HepG2 (cell line): ENCODE data around the gene CDH23. TPM values are rescaled to one million over a fixed set of nuclear protein-coding genes. Genes with fewer than 3 reads are reported as not detected.

ENCODE experiments used
- AHR ChIP-seq: IDR thresholded peaks from 2 replicates; pipeline ENCODE4 v1.6.1; 2018; ENCODE audit warnings: missing genetic modification reagents, missing compliant biosample characterization
- ATF3 ChIP-seq: sonication (generic); formaldehyde crosslinking; IDR thresholded peaks from 2 replicates; pipeline ENCODE4 v1.4.0; 2020; ENCODE audit warnings: missing genetic modification reagents
- DNMT1 ChIP-seq: sonication (generic); formaldehyde crosslinking; IDR thresholded peaks from 2 replicates; pipeline ENCODE4 v1.5.1; 2020; ENCODE audit warnings: mild to moderate bottlenecking, missing genetic modification reagents
- EED ChIP-seq: sonication (generic); formaldehyde crosslinking; IDR thresholded peaks from 2 replicates; pipeline ENCODE4 v1.5.0; 2020; ENCODE audit warnings: mild to moderate bottlenecking, missing genetic modification reagents
- FIP1L1 ChIP-seq: fragments of 200-400 bp; formaldehyde crosslinking; IDR thresholded peaks from 2 replicates; pipeline ENCODE4 v1.6.1; 2018; ENCODE audit warnings: low read depth, mild to moderate bottlenecking, low read length, moderate library complexity, borderline replicate concordance; ENCODE audit not compliant: insufficient read depth
- FOSL2 ChIP-seq: sonication (generic); formaldehyde crosslinking; IDR thresholded peaks from 2 replicates; pipeline ENCODE4 v1.4.0; 2020; ENCODE audit warnings: missing genetic modification reagents
- GATAD1 ChIP-seq: IDR thresholded peaks from 2 replicates; pipeline ENCODE4 v1.6.1; 2016; ENCODE audit warnings: missing genetic modification reagents, missing compliant biosample characterization
- HMG20A ChIP-seq: IDR thresholded peaks from 2 replicates; pipeline ENCODE4 v1.6.1; 2016; ENCODE audit warnings: borderline replicate concordance
- HMGXB3 ChIP-seq: sonication (generic); formaldehyde crosslinking; IDR thresholded peaks from 2 replicates; pipeline ENCODE4 v1.4.0; 2020; ENCODE audit warnings: missing genetic modification reagents, borderline replicate concordance
- KDM5A ChIP-seq: fragments of 200-600 bp; sonication (generic); IDR thresholded peaks from 2 replicates; pipeline ENCODE4 v1.7.0; 2018; ENCODE audit warnings: antibody characterized with exemption, mild to moderate bottlenecking, low read length, borderline replicate concordance
- KLF11 ChIP-seq: IDR thresholded peaks from 2 replicates; pipeline ENCODE4 v1.6.1; 2016; ENCODE audit warnings: missing compliant biosample characterization
- MAX ChIP-seq: IDR thresholded peaks from 2 replicates; pipeline ENCODE4 v1.6.1; 2012; ENCODE audit warnings: inconsistent platforms
- MTA1 ChIP-seq: sonication (generic); formaldehyde crosslinking; IDR thresholded peaks from 2 replicates; pipeline ENCODE4 v1.4.0; 2020; ENCODE audit warnings: missing genetic modification reagents, mild to moderate bottlenecking, borderline replicate concordance
- PHF5A ChIP-seq: IDR thresholded peaks from one replicate; pipeline ENCODE4 v1.6.1; 2018; ENCODE audit warnings: low read depth, missing genetic modification reagents; ENCODE audit not compliant: unreplicated experiment
- PHF8 ChIP-seq: sonication (generic); formaldehyde crosslinking; IDR thresholded peaks from 2 replicates; pipeline ENCODE4 v1.5.0; 2020; ENCODE audit warnings: missing genetic modification reagents
- RFX5 ChIP-seq: IDR thresholded peaks from 2 replicates; pipeline ENCODE4 v1.6.1; 2011; ENCODE audit warnings: low read depth, low read length, improper control_type of control experiment
- SP1 ChIP-seq, 2 experiments: fragments of 450-650 bp in 1 of 2; sonication (generic) in 1 of 2; formaldehyde crosslinking in 1 of 2; IDR thresholded peaks; 2 replicates each; pipeline versions ENCODE4 v1.4.0 to v1.6.1; 2016 to 2020; ENCODE audit warnings: missing genetic modification reagents in 1 of 2
- TEAD3 ChIP-seq: optimal IDR thresholded peaks from 2 replicates; pipeline ENCODE3; 2016; ENCODE audit warnings: borderline replicate concordance
- XRCC5 ChIP-seq: fragments of 200-400 bp; formaldehyde crosslinking; optimal IDR thresholded peaks from 2 replicates; pipeline ENCODE3; 2017; ENCODE audit warnings: mild to moderate bottlenecking, low read length
- ZBTB20 ChIP-seq: sonication (generic); formaldehyde crosslinking; IDR thresholded peaks from 2 replicates; pipeline ENCODE4 v1.8.1; 2023; ENCODE audit warnings: missing genetic modification reagents, low read depth, mild to moderate bottlenecking, borderline replicate concordance
- ZBTB7B ChIP-seq: sonication (generic); formaldehyde crosslinking; IDR thresholded peaks from 2 replicates; pipeline ENCODE4 v1.4.0; 2020; ENCODE audit warnings: missing genetic modification reagents
- ZNF282 ChIP-seq: fragments of 450-650 bp; IDR thresholded peaks from 2 replicates; pipeline ENCODE4 v1.6.1; 2018; ENCODE audit not compliant: partially characterized antibody
- ZNF512 ChIP-seq: sonication (generic); formaldehyde crosslinking; IDR thresholded peaks from 2 replicates; pipeline ENCODE4 v1.4.0; 2020; ENCODE audit warnings: mild to moderate bottlenecking, missing genetic modification reagents
- ZNF644 ChIP-seq: IDR thresholded peaks from 2 replicates; pipeline ENCODE4 v1.6.1; 2016; ENCODE audit warnings: low read depth
- ZSCAN31 ChIP-seq: sonication (generic); formaldehyde crosslinking; IDR thresholded peaks from 2 replicates; pipeline ENCODE4 v1.5.0; 2020; ENCODE audit warnings: low read depth, mild to moderate bottlenecking, missing genetic modification reagents
- polyA plus RNA-seq, 8 experiments: library from polyadenylated mRNA; depleted of rRNA in 3 of 8; stranded (reverse) in 7 of 8; unstranded in 1 of 8; fragments of >200 nt; fragmentation: Illumina TruSeq in 4 of 8; extraction: Trizol in 4 of 8; gene quantifications; 2 replicates each; pipeline versions ENCODE4 v1.2.1 to v1.2.3, GENCODE V29; 2011 to 2016; ENCODE audit warnings: low read depth in 4 of 8, missing spikeins in 1 of 8, mixed read lengths in 1 of 8; ENCODE audit not compliant: insufficient read depth in 1 of 8
- total RNA-seq, 5 experiments: library from RNA; depleted of rRNA; stranded (reverse); fragments of >200 nt; fragmentation: Illumina TruSeq; extraction: Trizol; gene quantifications; 2 replicates each; pipeline ENCODE4 v1.2.3, GENCODE V29; 2016; ENCODE audit warnings: low read depth in 1 of 5

The CDH23 gene
- total and polyA plus RNA-seq, 2 of the 13 experiments (the other 11 are each of a cell fraction or from before 2014, with no cell fraction given): 0.13 TPM; not detected in 1

- 0 out of 2 replicates have a peak, but pooled peaks have one; percentile 58 for TF ChIP-seq KLF11 (CRISPR knock-in tag)
- TF ChIP-seq DNMT1: no peak
- 0 out of 2 replicates have a peak, but pooled peaks have one; percentile 30 for TF ChIP-seq ZBTB7B (CRISPR knock-in tag)
- TF ChIP-seq MAX: peak; percentile 62
- TF ChIP-seq GATAD1 (CRISPR knock-in tag): peak; percentile 48; the same call in 1 of the 2 replicates
- TF ChIP-seq KDM5A: no peak
- TF ChIP-seq HMGXB3 (CRISPR knock-in tag): peak; percentile 37; the same call in 1 of the 2 replicates
- peak; percentile 93; the same call in 1 of the 2 replicates for TF ChIP-seq ZSCAN31 (CRISPR knock-in tag)
- no peak for TF ChIP-seq ZNF512
- TF ChIP-seq TEAD3: peak; percentile 32
- peak; percentile 60; the same call in 1 of the 2 replicates for TF ChIP-seq MTA1
- TF ChIP-seq EED (CRISPR knock-in tag): no peak
- peak; percentile 95 for TF ChIP-seq FOSL2 (CRISPR knock-in tag)
- no peak for TF ChIP-seq ZNF282
- TF ChIP-seq RFX5: peak; percentile 28; the same call in 1 of the 2 replicates
- peak; percentile 37; the same call in 1 of the 2 replicates for TF ChIP-seq HMG20A (CRISPR knock-in tag)
- no peak for TF ChIP-seq ZBTB20 (CRISPR knock-in tag)
- TF ChIP-seq SP1 (IDR thresholded peaks at IDR 0.05): no peak
- no peak for TF ChIP-seq SP1 (CRISPR knock-in tag; IDR thresholded peaks at IDR 0.05)
- peak; percentile 84 for TF ChIP-seq ATF3 (CRISPR knock-in tag)
- TF ChIP-seq ZNF644 (CRISPR knock-in tag): peak; percentile 45; the same call in 1 of the 2 replicates
- peak; percentile 66 for TF ChIP-seq PHF8
- TF ChIP-seq FIP1L1: no peak
- TF ChIP-seq PHF5A: peak; percentile 49
- peak; percentile 75 for TF ChIP-seq XRCC5
- TF ChIP-seq AHR (CRISPR knock-in tag): 0 out of 2 replicates have a peak, but pooled peaks have one; percentile 77
These were observed 463.7 kb downstream of the CDH23 start (continued) for GRCh38 chr10:71860243-71861029.
